Left forelimb (tissue), 1 donor: ENCODE data around the gene TFCP2L1.

Source experiments
- DNase-seq: peaks from one replicate; pipeline ENCODE4 v3.0.0-alpha.2; 2018; ENCODE audit warnings: low spot score

Gene TFCP2L1

GRCh38 chr2:121172456-121172855 lies 112.5 kb downstream of the TFCP2L1 start:
- peak; percentile 36 for DNase-seq

GRCh38 chr2:121171625-121172119 lies 113.3 kb downstream of the TFCP2L1 start:
- no peak for DNase-seq

GRCh38 chr2:121170577-121170976 lies 114.4 kb downstream of the TFCP2L1 start:
- no peak for DNase-seq

- DNase-seq: no peak
These were observed 117.6 kb downstream of the TFCP2L1 start for GRCh38 chr2:121167411-121167810.
